Midbrain (tissue), 1 donor: ENCODE measurements around the gene C22orf42.
"Not testable (repeated sequence)": the region's sequence is repeated elsewhere in the genome, so short reads cannot be mapped to it uniquely, and the experiment has no call there.

Experiments
- DNase-seq: peaks from one replicate; lab custom pipeline; 2025; lab: John Stamatoyannopoulos, UW

C22orf42 gene

GRCh38 chr22:32185821-32186220 lies 26.7 kb upstream of the C22orf42 start:
- no peak for DNase-seq

DNA sequence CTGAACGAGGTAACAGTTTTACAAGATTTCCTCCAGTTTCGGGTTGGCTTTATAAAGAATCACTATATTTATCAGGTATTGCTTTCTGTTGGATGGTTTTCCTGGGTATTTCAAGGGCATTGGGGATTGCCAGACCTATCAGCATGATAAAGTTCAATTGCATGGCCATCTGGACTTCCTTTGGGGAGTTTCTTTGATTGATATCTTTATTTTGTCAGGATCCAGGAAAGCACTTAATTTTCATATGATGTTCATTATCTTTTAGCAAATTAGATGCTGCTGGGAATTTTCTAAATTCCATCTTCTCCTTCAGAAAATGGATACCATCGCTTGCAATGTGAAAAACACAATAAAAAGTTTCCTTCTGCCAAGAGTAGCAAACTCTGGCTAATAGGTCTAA lies 24.5 kb upstream of the C22orf42 start:
- no peak for DNase-seq

DNA sequence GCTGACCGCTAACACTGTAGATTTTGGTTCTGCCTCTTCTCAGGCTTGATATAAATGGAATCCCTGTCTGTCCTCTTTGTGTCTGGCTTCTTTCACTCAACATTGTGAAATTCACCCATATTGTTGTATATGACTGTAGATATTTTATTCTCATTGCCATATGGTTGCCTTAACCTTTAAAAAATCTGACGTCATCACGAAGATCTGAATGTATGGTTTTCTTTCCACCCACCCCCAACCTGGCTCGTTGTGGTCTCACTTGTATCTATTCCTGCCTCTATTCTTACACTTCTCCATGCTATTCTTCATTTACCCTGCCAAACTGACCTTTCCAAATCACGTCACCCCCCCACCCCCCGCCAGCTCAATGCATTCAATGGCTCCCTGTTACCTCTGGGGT lies 21.9 kb upstream of the C22orf42 start:
- DNase-seq, result no peak

- DNase-seq, result no peak
These were observed 18.2 kb upstream of the C22orf42 start for GRCh38 chr22:32177221-32177765.

GRCh38 chr22:32175683-32176644 lies 16.9 kb upstream of the C22orf42 start:
- no peak for DNase-seq

DNA sequence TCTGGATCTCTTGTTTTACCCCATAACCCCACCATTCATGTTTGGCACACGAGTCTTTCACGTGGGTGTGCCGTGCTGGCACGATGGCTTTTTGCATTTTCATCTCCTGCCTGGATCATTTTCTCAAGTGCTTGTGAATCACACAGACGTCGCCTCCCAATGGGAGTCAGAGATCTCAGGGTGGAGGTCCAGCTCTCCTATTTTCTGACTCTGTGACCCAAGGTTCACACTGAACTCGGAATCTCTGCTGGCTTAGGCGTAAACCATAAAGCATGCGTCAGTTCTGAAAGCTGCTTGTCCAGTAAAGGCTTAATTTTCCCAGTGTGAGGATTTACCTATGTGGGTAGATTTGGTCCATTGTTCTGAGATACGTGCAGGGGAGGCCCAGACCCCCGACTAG lies 16.0 kb upstream of the C22orf42 start:
- no peak for DNase-seq

DNA sequence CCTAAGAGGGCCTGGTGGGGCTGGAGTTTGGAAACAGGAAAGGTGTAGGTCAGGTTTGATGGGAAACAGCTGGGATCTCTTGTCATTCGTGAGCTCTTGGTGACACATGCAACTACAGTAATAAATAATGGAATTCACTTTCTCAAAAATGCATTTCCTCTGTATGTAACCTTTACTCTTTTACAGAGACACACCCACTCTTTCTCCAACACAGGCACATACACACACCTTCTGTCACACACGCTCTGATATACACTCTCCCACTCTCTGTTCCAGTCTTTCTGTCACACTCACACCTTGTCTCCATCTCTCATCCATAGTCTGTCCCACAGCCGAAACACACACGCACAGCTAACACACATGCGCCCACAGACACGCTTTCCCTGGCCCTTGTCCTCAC lies 6.6 kb upstream of the C22orf42 start:
- no peak for DNase-seq

- no peak for DNase-seq
These were observed 5.2 kb upstream of the C22orf42 start for GRCh38 chr22:32164075-32164860.

- not testable (repeated sequence) for DNase-seq
These were observed 1.3 kb upstream of the C22orf42 start for GRCh38 chr22:32160411-32160810.

DNA sequence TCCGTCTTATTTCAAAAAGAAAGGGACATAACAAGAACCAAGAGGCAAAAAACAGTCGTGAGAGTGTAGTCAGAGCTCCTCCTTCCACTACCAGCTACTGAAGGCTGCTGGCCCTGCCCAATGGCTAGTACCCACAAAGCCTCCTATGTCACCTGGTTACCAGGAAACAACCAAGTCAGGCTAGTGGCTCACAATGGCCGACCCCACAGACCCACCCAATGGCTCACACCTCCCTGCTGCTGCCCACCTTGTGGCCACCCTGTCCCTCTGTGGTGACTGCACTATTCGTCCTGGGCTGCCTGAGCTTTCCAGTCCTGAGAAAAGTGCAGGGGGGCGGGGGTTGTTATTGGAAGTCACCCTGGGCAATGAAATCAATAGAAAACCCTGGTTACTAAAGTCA lies 1.5 kb downstream of the C22orf42 start:
- not testable (repeated sequence) for DNase-seq

DNA sequence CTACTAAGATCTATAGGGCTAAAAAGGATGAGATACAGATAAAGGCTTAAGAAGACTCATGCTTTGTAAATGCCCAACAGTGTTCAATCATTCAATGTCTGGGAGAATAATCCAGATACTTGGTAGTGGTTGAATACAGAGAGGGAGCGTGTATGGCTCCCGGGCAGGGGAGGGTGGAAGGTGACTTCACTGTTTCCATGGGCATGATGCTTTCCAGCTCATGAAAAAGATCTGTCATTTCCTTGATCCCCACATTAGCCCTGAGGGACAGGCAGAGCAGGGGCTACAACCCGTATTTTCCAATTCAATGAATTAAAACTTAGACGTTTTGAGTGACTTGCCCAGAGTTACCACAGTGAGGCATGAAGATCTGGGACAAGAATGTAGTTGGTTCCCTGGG lies 4.4 kb downstream of the C22orf42 start:
- not testable (repeated sequence) for DNase-seq

GRCh38 chr22:32151641-32152040 lies 7.5 kb downstream of the C22orf42 start:
- not testable (repeated sequence) for DNase-seq

- not testable (repeated sequence) for DNase-seq
These were observed 8.5 kb downstream of the C22orf42 start for GRCh38 chr22:32150647-32151046.

- DNase-seq, result not testable (repeated sequence)
These were observed 10.7 kb downstream of the C22orf42 start for GRCh38 chr22:32148372-32148771.

- not testable (repeated sequence) for DNase-seq
These were observed 12.0 kb downstream of the C22orf42 start for GRCh38 chr22:32147128-32147527.

DNA sequence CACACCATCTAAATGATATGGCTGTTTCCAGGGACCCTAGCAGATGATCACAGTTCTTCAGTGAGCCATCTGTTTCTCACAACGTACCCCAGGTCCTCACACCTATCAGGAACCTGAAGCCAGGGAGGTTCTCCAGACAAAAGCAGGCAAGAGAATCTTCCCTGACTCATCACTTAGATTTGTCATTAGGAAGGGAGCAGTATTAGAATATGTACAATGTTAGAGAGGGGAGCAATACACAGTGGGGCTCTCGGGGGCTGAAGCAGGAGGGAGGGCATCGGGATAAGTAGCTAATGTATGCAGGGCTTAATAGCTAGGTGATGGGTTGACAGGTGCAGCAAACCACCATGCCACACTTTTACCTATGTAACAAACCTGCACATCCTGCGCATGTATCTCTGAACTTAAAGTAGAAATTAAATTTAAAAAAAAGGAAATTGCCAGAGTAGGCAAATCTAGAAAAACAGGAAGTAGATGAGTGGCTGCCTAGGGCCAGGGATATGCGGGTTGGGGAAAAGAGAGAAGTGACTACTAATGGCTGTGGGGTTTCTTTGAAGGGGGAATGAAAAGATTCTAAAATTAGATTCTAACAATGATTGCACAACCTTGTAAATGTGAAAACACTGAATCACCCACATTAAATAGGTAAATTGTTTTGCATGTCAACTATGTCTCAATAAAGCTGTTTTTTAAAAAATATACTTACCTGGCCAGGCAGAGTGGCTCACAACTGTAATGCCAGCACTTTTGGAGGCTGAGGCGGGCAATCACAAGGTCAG lies 14.4 kb downstream of the C22orf42 start:
- no peak for DNase-seq

DNA sequence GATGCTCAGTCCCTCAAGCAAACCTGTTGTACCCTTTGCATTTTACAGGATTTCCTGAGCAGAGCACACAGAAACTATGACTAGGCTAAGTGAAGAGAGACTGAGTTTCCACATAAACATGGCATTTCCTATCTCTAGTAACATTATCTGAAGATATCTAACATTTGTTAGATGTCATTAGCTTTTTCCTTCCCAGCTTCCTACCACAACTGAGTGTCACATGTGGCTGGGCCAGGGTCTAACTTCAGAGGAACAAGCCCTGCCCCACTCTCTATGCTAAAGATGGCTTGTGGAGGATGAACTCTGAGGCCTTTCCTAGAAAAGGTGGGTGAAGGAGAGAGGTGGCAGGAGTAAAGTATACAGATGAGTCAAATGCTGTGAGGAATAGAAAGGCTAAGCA lies 16.5 kb downstream of the C22orf42 start:
- DNase-seq, result no peak

- not testable (repeated sequence) for DNase-seq
These were observed 18.4 kb downstream of the C22orf42 start for GRCh38 chr22:32140688-32141087.

DNA sequence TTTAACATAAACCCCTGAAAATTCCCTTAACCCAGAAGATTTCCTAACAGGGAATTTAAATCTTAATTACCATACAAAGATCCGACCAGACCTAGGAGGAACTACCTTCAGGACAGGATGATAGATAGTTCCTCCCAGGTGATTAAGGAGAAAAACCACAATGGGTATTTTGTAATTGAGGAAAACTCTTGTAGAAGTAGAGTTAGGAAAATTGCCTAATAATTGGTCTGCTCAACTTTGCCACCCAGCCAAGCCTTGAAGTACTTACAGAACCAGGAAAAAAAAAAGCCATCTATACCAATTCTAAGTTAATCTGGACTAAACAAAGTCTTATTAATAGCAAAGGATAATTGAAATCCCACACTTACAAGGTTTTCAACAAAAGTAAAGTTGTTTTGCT lies 20.5 kb downstream of the C22orf42 start:
- not testable (repeated sequence) for DNase-seq

DNA sequence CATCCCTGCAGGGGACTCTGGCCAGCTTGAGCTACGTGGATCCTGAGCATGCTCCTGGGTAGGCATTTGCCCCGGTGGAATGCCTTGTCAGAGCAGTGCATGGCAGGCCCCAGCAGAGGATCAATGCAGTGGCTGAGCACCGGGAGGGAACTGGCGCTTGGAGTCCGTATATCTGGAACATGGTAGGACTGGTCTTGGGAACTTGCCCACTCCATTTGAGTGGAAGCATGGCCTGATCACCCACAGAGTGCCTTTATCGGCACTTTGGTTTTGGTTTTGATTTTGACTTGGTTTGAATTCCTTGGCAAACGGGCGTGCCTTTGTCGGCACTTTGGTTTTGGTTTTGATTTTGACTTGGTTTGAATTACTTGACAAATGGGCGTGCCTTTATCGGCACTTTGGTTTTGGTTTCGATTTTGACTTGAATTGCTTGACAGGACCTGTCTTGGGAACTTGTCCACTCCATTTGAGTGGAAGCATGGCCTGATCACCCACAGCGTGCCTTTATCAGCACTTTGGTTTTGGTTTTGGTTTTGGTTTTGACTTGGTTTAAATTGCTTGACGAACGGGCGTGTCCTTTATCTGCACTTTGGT lies 21.3 kb downstream of the C22orf42 start:
- DNase-seq, result not testable (repeated sequence)

DNA sequence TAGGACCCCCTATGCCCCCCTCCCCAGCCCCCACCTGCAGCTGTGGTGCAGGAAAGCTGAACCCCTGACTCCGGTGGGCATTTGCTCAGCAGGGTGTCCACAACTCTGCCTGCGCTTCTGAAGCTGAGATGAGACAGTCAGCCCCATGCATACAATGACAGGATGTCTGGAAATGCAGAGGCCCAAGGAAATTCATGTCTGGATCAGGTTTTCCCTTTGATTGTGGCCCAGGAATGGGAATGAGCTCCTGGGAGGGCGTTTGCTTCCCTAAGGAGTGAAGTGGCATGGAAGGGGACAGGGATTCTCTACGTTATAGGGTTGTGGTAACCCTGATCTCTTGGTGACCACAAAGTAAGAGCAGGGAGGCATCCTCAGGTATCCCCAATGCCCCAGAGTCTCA lies 22.2 kb downstream of the C22orf42 start:
- not testable (repeated sequence) for DNase-seq
